ENCODE measurements around the gene ZNF19. TPM values are rescaled to one million over a fixed set of nuclear protein-coding genes. Genes with fewer than 3 reads are reported as not detected.

The ZNF19 gene
- total RNA-seq, result 2.4 and 3.3 TPM in 2 replicates

GRCh38 chr16:71489122-71489521 lies at the start of gene ZNF19:
ZNF19 (minus strand) TSS chr16:71489324; CDS start chr16:71482114, 7,210 bp downstream.

GRCh38 chr16:71526111-71526631 lies 37.0 kb upstream of the ZNF19 start, which contains the start of gene CHST4:
CHST4 (plus strand) TSS chr16:71526426; CDS start chr16:71536678, 10,252 bp downstream.

GRCh38 chr16:71461686-71462648 lies 27.2 kb downstream of the ZNF19 start, which contains the start of gene ZNF23:
ZNF23 (minus strand) TSS chr16:71462247; CDS start chr16:71456796, 5,451 bp downstream.

GRCh38 chr16:71442051-71442440 lies 47.1 kb downstream of the ZNF19 start, which contains the start of gene TLE7:
TLE7 (minus strand) TSS chr16:71442054; CDS start chr16:71433324, 8,730 bp downstream.

Other genes starting within 250 kb of the ZNF19 start
- 19.0 and 31.9 TPM in 2 replicates for gene CMTR2, start 199.9 kb downstream of the ZNF19 start, total RNA-seq
- gene CALB2, start 130.6 kb downstream of the ZNF19 start, total RNA-seq, result 8.7 and 14.4 TPM in 2 replicates
- not detected in 2 replicates for gene TLE7, start 47.3 kb downstream of the ZNF19 start, total RNA-seq
- 8.7 and 9.0 TPM in 2 replicates for gene ZNF23, start 27.1 kb downstream of the ZNF19 start, total RNA-seq
- gene CHST4, start 37.1 kb upstream of the ZNF19 start, total RNA-seq, result not detected in 2 replicates
- not detected in 2 replicates for gene TAT, start 87.8 kb upstream of the ZNF19 start, total RNA-seq
- not detected in 2 replicates for gene MARVELD3, start 136.9 kb upstream of the ZNF19 start, total RNA-seq
- 7.2 and 12.6 TPM in 2 replicates for gene PHLPP2, start 235.4 kb upstream of the ZNF19 start, total RNA-seq